ENCODE results near the gene TM2D3. TPM values are rescaled to one million over a fixed set of nuclear protein-coding genes. Genes with fewer than 3 reads are reported as not detected.
"Not testable (repeated sequence)": the region's sequence is repeated elsewhere in the genome, so short reads cannot be mapped to it uniquely, and the experiment has no call there.

The TM2D3 gene
- total RNA-seq, 2 donors from 2014 or later = 42.6 to 45.6 TPM

- Mint-ChIP-seq H3K4me3 (no peak overlapping the region), H3K4me1 (peaks cover 20% of the 10 kb centered on the region), H3K9me3 (no peaks in the 10 kb centered on the region), H3K27me3 (no peaks in the 10 kb centered on the region), H3K27ac (no peak overlapping the region), H3K36me3 (ENCODE audit: low read depth) (peaks cover 90% of the 10 kb centered on the region)
- no peak for ATAC-seq (replicated peaks)
Measured at GRCh38 chr15:101647251-101647650, 4.9 kb downstream of the TM2D3 start.

GRCh38 chr15:101646672-101647071, 5.5 kb downstream of the TM2D3 start:
- H3K36me3 Mint-ChIP-seq (ENCODE audit: low read depth) = peaks cover 96% of the 10 kb centered on the region
- H3K27ac Mint-ChIP-seq = no peak overlapping the region
- ATAC-seq (replicated peaks) = no peak
- no peaks in the 10 kb centered on the region for H3K27me3 Mint-ChIP-seq
- no peak overlapping the region for H3K4me3 Mint-ChIP-seq
- no peaks in the 10 kb centered on the region for H3K9me3 Mint-ChIP-seq
- H3K4me1 Mint-ChIP-seq = peaks cover 26% of the 10 kb centered on the region

- Mint-ChIP-seq H3K36me3 (ENCODE audit: low read depth) (peaks cover 97% of the 10 kb centered on the region), H3K27me3 (no peaks in the 10 kb centered on the region), H3K4me3 (peak overlapping the region; percentile 27), H3K4me1 (peaks cover 15% of the 10 kb centered on the region), H3K27ac (peak overlapping the region; percentile 37), H3K9me3 (no peaks in the 10 kb centered on the region)
- ATAC-seq (replicated peaks) = no peak
Measured at GRCh38 chr15:101642361-101642760, 9.8 kb downstream of the TM2D3 start.

GRCh38 chr15:101641894-101642293, 10.3 kb downstream of the TM2D3 start:
- Mint-ChIP-seq H3K4me3 (peak overlapping the region; percentile 27), H3K36me3 (ENCODE audit: low read depth) (peaks cover 92% of the 10 kb centered on the region), H3K9me3 (no peaks in the 10 kb centered on the region), H3K4me1 (peaks cover 15% of the 10 kb centered on the region), H3K27ac (peak overlapping the region; percentile 37), H3K27me3 (no peaks in the 10 kb centered on the region)
- no peak for ATAC-seq (replicated peaks)

GRCh38 chr15:101641129-101641764, 10.9 kb downstream of the TM2D3 start:
- Mint-ChIP-seq H3K27me3 (no peaks in the 10 kb centered on the region), H3K27ac (peak overlapping the region; percentile 87), H3K9me3 (no peaks in the 10 kb centered on the region), H3K36me3 (ENCODE audit: low read depth) (peaks cover 86% of the 10 kb centered on the region), H3K4me1 (peaks cover 15% of the 10 kb centered on the region), H3K4me3 (peak overlapping the region; percentile 58)
- peak; percentile 60 for ATAC-seq (replicated peaks)

GRCh38 chr15:101639667-101640066, 12.5 kb downstream of the TM2D3 start:
- Mint-ChIP-seq H3K9me3 (no peaks in the 10 kb centered on the region), H3K27ac (no peak overlapping the region), H3K36me3 (ENCODE audit: low read depth) (peaks cover 70% of the 10 kb centered on the region), H3K27me3 (no peaks in the 10 kb centered on the region), H3K4me3 (no peak overlapping the region), H3K4me1 (peaks cover 15% of the 10 kb centered on the region)
- ATAC-seq (replicated peaks) = no peak

GRCh38 chr15:101637919-101638318, 14.3 kb downstream of the TM2D3 start:
- Mint-ChIP-seq H3K27me3 (no peaks in the 10 kb centered on the region), H3K4me3 (no peak overlapping the region), H3K27ac (peak overlapping the region; percentile 22), H3K9me3 (no peaks in the 10 kb centered on the region), H3K36me3 (ENCODE audit: low read depth) (peaks cover 61% of the 10 kb centered on the region), H3K4me1 (peaks cover 15% of the 10 kb centered on the region)
- ATAC-seq (replicated peaks) = no peak

- Mint-ChIP-seq H3K36me3 (ENCODE audit: low read depth) (peaks cover 61% of the 10 kb centered on the region), H3K27me3 (no peaks in the 10 kb centered on the region), H3K27ac (peak overlapping the region; percentile 22), H3K9me3 (no peaks in the 10 kb centered on the region), H3K4me1 (peaks cover 14% of the 10 kb centered on the region), H3K4me3 (no peak overlapping the region)
- no peak for ATAC-seq (replicated peaks)
Measured at GRCh38 chr15:101637516-101637915, 14.7 kb downstream of the TM2D3 start.

- no peaks in the 10 kb centered on the region for H3K27me3 Mint-ChIP-seq
- H3K4me3 Mint-ChIP-seq = no peak overlapping the region
- no peak for ATAC-seq (replicated peaks)
- H3K27ac Mint-ChIP-seq = peak overlapping the region; percentile 15
- peaks cover 10% of the 10 kb centered on the region for H3K4me1 Mint-ChIP-seq
- peaks cover 60% of the 10 kb centered on the region for H3K36me3 Mint-ChIP-seq (ENCODE audit: low read depth)
- H3K9me3 Mint-ChIP-seq = no peaks in the 10 kb centered on the region
Measured at GRCh38 chr15:101637038-101637437, 15.1 kb downstream of the TM2D3 start.

GRCh38 chr15:101635944-101636727, 16.0 kb downstream of the TM2D3 start:
- H3K36me3 Mint-ChIP-seq (ENCODE audit: low read depth) = peaks cover 51% of the 10 kb centered on the region
- no peaks in the 10 kb centered on the region for H3K27me3 Mint-ChIP-seq
- no peak for ATAC-seq (replicated peaks)
- peak overlapping the region; percentile 15 for H3K27ac Mint-ChIP-seq
- no peaks in the 10 kb centered on the region for H3K9me3 Mint-ChIP-seq
- no peak overlapping the region for H3K4me3 Mint-ChIP-seq
- H3K4me1 Mint-ChIP-seq = peaks cover 4% of the 10 kb centered on the region

- ATAC-seq (replicated peaks) = no peak
- H3K27me3 Mint-ChIP-seq = no peaks in the 10 kb centered on the region
- peaks cover 23% of the 10 kb centered on the region for H3K36me3 Mint-ChIP-seq (ENCODE audit: low read depth)
- no peak overlapping the region for H3K4me3 Mint-ChIP-seq
- no peaks in the 10 kb centered on the region for H3K4me1 Mint-ChIP-seq
- H3K27ac Mint-ChIP-seq = no peak overlapping the region
- H3K9me3 Mint-ChIP-seq = no peaks in the 10 kb centered on the region
Measured at GRCh38 chr15:101633356-101633755, 18.8 kb downstream of the TM2D3 start.

GRCh38 chr15:101626729-101627128, 25.5 kb downstream of the TM2D3 start:
- H3K4me3 Mint-ChIP-seq; ATAC-seq (replicated peaks); H3K27ac Mint-ChIP-seq; H3K9me3 Mint-ChIP-seq; H3K27me3 Mint-ChIP-seq: not testable (repeated sequence)
- H3K36me3 Mint-ChIP-seq (ENCODE audit: low read depth) = peaks cover 42% of the 10 kb centered on the region
- peaks cover 37% of the 10 kb centered on the region for H3K4me1 Mint-ChIP-seq

- Mint-ChIP-seq H3K4me1 (peaks cover 37% of the 10 kb centered on the region), H3K27me3 (no peaks in the 10 kb centered on the region), H3K4me3 (peak overlapping the region; percentile 24), H3K27ac (peak overlapping the region; percentile 90), H3K36me3 (ENCODE audit: low read depth) (peaks cover 48% of the 10 kb centered on the region), H3K9me3 (peaks cover 4% of the 10 kb centered on the region)
- peak; percentile 93 for ATAC-seq (replicated peaks)
Measured at GRCh38 chr15:101625980-101626379, 26.2 kb downstream of the TM2D3 start.

GRCh38 chr15:101625184-101625583, 27.0 kb downstream of the TM2D3 start:
- peaks cover 37% of the 10 kb centered on the region for H3K4me1 Mint-ChIP-seq
- no peaks in the 10 kb centered on the region for H3K27me3 Mint-ChIP-seq
- peak overlapping the region; percentile 90 for H3K27ac Mint-ChIP-seq
- peak; percentile 54 for ATAC-seq (replicated peaks)
- H3K9me3 Mint-ChIP-seq = peaks cover 4% of the 10 kb centered on the region
- peaks cover 53% of the 10 kb centered on the region for H3K36me3 Mint-ChIP-seq (ENCODE audit: low read depth)
- peak overlapping the region; percentile 24 for H3K4me3 Mint-ChIP-seq

Measured in activated T-helper 17 cell treated with anti-CD3 and anti-CD28 coated beads, Interleukin-2, amount 50 U/mL, for 72 hours (primary cell).